ENCODE data around the gene ABCG4.

ABCG4 gene

DNA sequence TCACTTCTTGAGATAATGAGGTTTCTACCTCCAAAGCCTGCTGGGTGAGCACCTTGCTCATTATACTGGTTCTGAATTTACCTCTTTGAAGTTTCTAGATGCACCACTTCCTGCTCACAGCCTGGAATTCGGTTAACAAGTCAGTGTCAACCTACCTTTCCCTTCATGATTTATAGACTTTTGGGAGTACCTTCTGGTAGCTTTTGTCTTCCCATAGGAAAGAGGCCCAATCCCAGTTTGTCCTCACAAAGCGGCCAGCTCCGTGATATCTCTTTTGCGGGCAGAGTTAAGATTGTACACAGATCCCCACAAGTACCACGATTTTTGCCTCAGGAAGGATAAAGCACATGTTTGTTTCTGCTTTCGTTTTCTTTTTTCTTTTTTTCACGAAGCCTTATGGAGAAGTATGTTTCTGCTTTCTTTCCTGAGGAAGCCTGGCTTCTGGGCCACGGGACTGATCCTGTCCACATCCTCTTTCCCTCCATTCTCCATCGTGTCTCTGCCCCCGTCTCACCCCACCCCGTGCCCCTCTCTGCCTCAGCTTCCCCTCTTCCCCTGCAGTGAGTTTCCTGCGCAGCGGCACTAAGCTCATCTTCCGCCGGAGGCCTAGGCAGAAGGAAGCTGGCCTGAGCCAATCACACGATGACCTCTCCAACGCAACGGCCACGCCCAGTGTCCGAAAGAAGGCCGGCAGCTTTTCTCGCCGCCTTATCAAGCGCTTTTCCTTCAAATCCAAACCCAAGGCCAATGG is 33.2 kb upstream of the ABCG4 start:
- Histone ChIP-seq H3K27ac (no peak overlapping the region), H3K4me2 (no peak overlapping the region), H3K9ac (no peak overlapping the region), H3K36me3 (peaks cover 72% of the 10 kb centered on the region), H3K4me3 (no peak overlapping the region), H3K9me3 (no peaks in the 10 kb centered on the region), H4K20me1 (no peaks in the 10 kb centered on the region), H3K4me1 (peaks cover 8% of the 10 kb centered on the region), H3K27me3 (no peaks in the 10 kb centered on the region)
- no peak for TF ChIP-seq Cebpa-rat (IDR thresholded peaks at IDR 0.05)

- Histone ChIP-seq H3K9ac (no peak overlapping the region), H3K4me2 (no peak overlapping the region), H3K4me3 (no peak overlapping the region), H3K27me3 (no peaks in the 10 kb centered on the region), H3K36me3 (peaks cover 67% of the 10 kb centered on the region), H3K9me3 (no peaks in the 10 kb centered on the region), H3K4me1 (peaks cover 12% of the 10 kb centered on the region), H4K20me1 (no peaks in the 10 kb centered on the region), H3K27ac (no peak overlapping the region)
- no peak for TF ChIP-seq Cebpa-rat (IDR thresholded peaks at IDR 0.05)
These were observed 32.6 kb upstream of the ABCG4 start for GRCh38 chr11:119116235-119116594.

DNA sequence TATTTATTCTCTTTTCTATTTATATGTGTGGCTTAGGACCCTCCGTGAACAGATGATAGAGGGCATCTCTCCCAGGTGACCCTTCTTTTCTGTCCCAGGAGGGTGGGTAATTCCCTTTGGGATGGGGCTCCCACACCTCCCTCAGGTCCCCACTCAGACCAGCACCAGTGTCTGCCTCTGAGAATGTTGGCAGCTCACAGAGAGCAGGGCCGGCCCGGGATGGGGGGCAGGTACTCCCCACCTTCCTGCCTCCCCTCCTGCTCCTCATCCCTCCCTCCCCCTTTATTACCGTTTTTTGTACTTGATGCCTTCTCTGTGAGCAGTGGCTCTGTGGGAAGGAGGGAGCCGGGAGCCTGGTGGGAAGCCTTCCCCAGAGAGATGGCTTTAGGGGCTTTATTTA is 32.3 kb upstream of the ABCG4 start:
- no peak overlapping the region for H3K27ac ChIP-seq
- H3K4me3 ChIP-seq, result no peak overlapping the region
- H3K27me3 ChIP-seq, result no peaks in the 10 kb centered on the region
- H4K20me1 ChIP-seq, result peaks cover under 1% of the 10 kb centered on the region; the same call in 1 of the 2 replicates
- no peaks in the 10 kb centered on the region for H3K9me3 ChIP-seq
- no peak overlapping the region for H3K4me2 ChIP-seq
- H3K36me3 ChIP-seq, result peaks cover 63% of the 10 kb centered on the region
- no peak for TF ChIP-seq Cebpa-rat (IDR thresholded peaks at IDR 0.05)
- H3K4me1 ChIP-seq, result peaks cover 12% of the 10 kb centered on the region
- no peak overlapping the region for H3K9ac ChIP-seq

DNA sequence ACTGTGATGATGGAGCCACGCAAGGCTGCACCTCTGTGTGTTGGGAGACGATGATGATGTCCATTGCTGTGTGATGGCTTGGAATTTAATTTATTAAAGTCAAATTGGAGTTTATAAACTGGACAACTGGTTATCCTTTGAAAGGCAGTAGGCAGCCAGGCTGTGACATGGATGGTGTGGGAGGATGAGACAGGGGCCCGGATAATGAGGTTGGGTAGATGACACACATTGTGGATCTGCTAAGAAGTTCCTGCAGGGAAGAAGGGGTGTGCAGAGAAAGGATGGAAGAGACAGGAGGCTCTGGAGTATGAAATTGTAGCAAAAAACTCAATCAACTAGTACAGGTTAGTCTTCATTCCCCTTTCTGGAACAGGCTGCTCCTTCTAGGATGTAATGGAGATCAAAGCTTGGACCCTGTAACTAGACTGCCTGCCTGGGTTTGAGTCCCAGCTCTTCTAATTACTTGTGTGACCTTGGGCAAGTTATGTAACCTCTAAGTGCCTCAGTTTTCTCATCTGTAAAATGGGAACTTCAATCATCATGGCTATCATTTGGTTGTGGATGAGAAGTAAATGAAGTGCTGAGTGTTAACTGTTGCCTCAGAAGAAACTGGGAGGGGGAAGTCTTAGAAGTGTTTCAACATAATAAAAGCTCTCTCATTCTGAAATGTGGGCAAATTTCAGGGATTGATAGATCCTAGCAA is 31.7 kb upstream of the ABCG4 start:
- Histone ChIP-seq H4K20me1 (peaks cover 6% of the 10 kb centered on the region), H3K9ac (no peak overlapping the region), H3K36me3 (peaks cover 57% of the 10 kb centered on the region), H3K27me3 (no peaks in the 10 kb centered on the region), H3K4me3 (no peak overlapping the region), H3K9me3 (no peaks in the 10 kb centered on the region), H3K27ac (no peak overlapping the region), H3K4me1 (peaks cover 15% of the 10 kb centered on the region), H3K4me2 (no peak overlapping the region)
- no peak for TF ChIP-seq Cebpa-rat (IDR thresholded peaks at IDR 0.05)

DNA sequence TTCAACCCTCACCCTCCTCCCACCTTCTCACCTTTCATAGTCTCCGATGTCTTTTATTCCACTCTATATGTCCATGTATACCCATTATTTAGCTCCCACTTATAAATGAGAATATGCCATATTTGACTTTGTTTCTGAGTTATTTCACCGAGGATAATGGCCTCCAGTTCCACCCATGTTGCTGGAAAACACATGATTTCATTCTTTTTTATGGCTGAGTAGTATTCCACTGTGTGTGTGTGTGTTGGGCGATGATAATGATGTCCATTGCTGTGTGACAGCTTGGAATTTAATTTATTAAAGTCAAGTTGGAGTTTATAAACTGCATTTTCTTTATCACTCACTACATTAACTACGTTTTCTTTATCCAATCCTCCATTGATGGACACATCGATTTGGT is 30.6 kb upstream of the ABCG4 start:
- Histone ChIP-seq H3K4me2 (no peak overlapping the region), H3K36me3 (peaks cover 47% of the 10 kb centered on the region), H3K9ac (no peak overlapping the region), H3K27me3 (no peaks in the 10 kb centered on the region), H3K9me3 (no peaks in the 10 kb centered on the region), H3K4me3 (no peak overlapping the region), H3K27ac (no peak overlapping the region), H4K20me1 (peaks cover 17% of the 10 kb centered on the region), H3K4me1 (peaks cover 26% of the 10 kb centered on the region)
- no peak for TF ChIP-seq Cebpa-rat (IDR thresholded peaks at IDR 0.05)

DNA sequence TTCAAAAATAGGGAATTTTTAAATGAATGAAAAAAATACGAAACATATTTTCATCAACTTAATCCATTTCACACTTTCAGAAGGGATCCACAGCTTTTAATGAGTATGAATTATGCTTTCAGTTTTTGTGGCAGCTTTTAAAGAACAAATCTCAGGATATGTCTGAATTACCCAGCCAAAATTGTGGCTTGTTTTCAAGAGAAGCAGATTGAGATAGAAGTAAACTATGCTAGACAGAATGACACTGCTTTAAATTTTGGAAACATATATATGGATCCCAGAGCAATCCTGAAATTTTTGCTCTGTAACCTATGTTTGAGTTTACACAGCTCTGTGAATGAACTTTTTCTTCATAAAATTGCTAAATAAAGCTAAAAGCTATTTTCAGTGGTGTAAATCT is 29.9 kb upstream of the ABCG4 start:
- Histone ChIP-seq H3K9ac (no peak overlapping the region), H3K27ac (no peak overlapping the region), H3K36me3 (peaks cover 46% of the 10 kb centered on the region)

DNA sequence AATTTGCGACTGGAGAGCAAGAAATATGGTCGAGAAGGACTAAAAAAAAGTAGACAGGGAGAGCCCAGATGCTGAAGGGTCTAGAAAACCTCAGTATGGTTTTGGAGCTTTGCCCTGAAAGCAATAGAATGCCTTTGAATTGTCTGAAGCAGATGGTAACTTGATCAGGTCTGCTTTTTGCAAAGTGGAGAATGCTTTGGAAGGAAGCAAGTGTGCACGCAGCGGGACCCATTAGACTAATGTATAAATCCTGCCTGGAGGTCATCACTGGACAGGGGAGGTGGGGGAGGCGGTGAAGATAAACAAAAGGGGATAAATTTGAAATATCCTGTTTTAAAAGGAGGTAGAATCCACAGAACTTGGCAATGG is 28.2 kb upstream of the ABCG4 start:
- H3K4me2 ChIP-seq, result peak overlapping the region; percentile 84
- peaks cover 18% of the 10 kb centered on the region for H4K20me1 ChIP-seq
- peak overlapping the region; percentile 75 for H3K27ac ChIP-seq
- H3K4me3 ChIP-seq, result peak overlapping the region; percentile 96
- H3K4me1 ChIP-seq, result peaks cover 22% of the 10 kb centered on the region
- no peaks in the 10 kb centered on the region for H3K9me3 ChIP-seq
- no peaks in the 10 kb centered on the region for H3K27me3 ChIP-seq
- no peak for TF ChIP-seq Cebpa-rat (IDR thresholded peaks at IDR 0.05)
- H3K36me3 ChIP-seq, result peaks cover 45% of the 10 kb centered on the region
- H3K9ac ChIP-seq, result peak overlapping the region; percentile 67

More for the DNA sequence above, 29.9 kb upstream of the ABCG4 start:
- no peak for TF ChIP-seq Cebpa-rat (IDR thresholded peaks at IDR 0.05)
- Histone ChIP-seq H4K20me1 (peaks cover 18% of the 10 kb centered on the region), H3K4me3 (no peak overlapping the region), H3K4me2 (no peak overlapping the region), H3K9me3 (no peaks in the 10 kb centered on the region), H3K4me1 (peaks cover 27% of the 10 kb centered on the region), H3K27me3 (no peaks in the 10 kb centered on the region)

DNA sequence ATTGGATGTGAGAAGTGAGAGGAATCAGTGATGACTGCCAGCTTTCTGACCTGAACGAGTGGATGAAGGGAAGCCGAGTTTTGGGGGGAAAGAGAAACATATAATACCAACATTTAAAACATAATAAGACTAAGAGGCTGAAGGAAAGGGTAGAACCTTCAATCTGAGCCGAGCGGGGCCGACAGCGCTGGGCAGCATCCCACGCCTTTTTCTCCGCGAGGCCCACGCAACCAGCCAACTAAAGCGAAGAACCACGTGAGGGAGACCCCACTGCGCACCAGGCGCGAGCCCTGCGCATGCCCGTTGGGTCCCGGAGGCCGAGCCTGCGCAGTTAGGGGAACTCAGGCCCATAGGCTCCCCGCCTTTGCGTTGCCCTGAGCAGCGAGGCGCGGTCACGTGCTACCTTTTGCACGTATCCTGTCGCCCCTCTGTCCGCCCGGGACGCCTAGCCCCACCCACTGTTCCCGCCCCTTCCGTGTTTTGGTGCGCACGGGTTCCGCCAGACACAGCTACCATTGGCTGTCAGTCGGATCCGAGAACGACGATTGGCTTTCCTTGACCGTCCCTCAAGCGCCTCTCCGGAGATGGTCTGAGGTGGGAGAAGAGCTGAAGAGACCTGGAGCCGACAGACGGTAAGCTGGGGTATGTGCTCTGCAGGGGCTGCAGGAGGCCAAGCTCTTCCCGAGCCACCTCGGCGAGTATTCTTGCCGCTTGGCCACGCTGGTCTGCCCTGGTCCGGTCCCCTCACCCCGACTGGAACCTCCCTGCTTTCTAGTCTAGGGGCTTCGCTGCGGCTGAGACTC is 27.6 kb upstream of the ABCG4 start, which contains the start of gene HINFP:
Gene HINFP, plus strand, starts transcription at position 573 of the 803 bp plus-strand sequence. CDS start 5,365 bp downstream, outside the sequence.
- H3K36me3 ChIP-seq, result peaks cover 45% of the 10 kb centered on the region
- H3K9me3 ChIP-seq, result no peaks in the 10 kb centered on the region
- H3K27ac ChIP-seq, result peak within 1 kb of the TSS; percentile 75
- peak within 1 kb of the TSS; percentile 96 for H3K4me3 ChIP-seq
- peak within 1 kb of the TSS; percentile 98 for H3K4me2 ChIP-seq
- H4K20me1 ChIP-seq, result peaks cover 18% of the 10 kb centered on the region
- H3K9ac ChIP-seq, result peak within 1 kb of the TSS; percentile 91
- H3K4me1 ChIP-seq, result peaks cover 22% of the 10 kb centered on the region
- no peaks in the 10 kb centered on the region for H3K27me3 ChIP-seq
- TF ChIP-seq Cebpa-rat (IDR thresholded peaks at IDR 0.05), result no peak

DNA sequence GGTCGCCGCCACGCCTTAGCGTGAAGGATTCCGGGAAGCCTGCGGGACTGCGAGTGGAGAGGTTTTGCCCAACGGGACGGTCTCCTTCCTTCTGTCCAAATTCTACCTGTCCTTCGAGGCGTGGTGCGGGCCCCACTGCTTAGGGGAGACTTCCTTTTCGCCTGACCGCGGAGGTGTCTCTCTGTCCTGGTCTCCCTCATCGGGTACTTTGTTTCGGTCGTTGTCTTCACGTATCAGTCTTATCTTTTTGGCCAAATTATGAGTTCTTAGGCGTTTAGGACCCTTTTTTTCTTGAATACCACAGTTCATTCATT is 27.1 kb upstream of the ABCG4 start:
- Histone ChIP-seq H3K9me3 (no peaks in the 10 kb centered on the region), H3K27me3 (no peaks in the 10 kb centered on the region), H3K4me2 (peak overlapping the region; percentile 98), H3K27ac (peak overlapping the region; percentile 75), H3K9ac (peak overlapping the region; percentile 91), H3K4me3 (peak overlapping the region; percentile 96), H3K36me3 (peaks cover 39% of the 10 kb centered on the region), H3K4me1 (peaks cover 27% of the 10 kb centered on the region), H4K20me1 (peaks cover 18% of the 10 kb centered on the region)
- TF ChIP-seq Cebpa-rat (IDR thresholded peaks at IDR 0.05), result no peak

DNA sequence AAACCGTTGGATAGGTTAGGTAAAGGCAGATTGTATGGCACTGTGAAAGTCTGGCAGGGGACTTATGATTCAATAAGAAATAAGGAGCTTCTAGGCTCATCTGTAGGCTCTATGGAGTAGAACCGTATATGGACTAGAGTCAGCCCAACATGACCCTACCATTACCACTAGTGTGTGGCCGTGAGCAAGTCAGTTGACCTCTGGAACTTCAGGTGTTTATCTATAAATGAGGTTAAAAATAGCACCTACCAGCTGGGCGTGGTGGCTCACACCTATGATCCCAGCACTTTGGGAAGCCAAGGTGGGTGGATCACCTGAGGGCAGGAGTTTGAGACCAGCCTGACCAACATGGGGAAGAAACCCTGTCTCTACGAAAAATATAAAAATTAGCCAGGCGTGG is 23.0 kb upstream of the ABCG4 start:
- no peaks in the 10 kb centered on the region for H3K27me3 ChIP-seq
- H3K36me3 ChIP-seq, result peaks cover 60% of the 10 kb centered on the region
- no peak overlapping the region for H3K4me3 ChIP-seq
- H3K9ac ChIP-seq, result no peak overlapping the region
- H3K4me2 ChIP-seq, result no peak overlapping the region
- no peaks in the 10 kb centered on the region for H3K9me3 ChIP-seq
- peaks cover 18% of the 10 kb centered on the region for H4K20me1 ChIP-seq
- TF ChIP-seq Cebpa-rat (IDR thresholded peaks at IDR 0.05), result no peak
- H3K4me1 ChIP-seq, result peaks cover 28% of the 10 kb centered on the region
- no peak overlapping the region for H3K27ac ChIP-seq

Data from BLaER1 (cell line).